Muscle of leg (tissue), 11 donors: ENCODE data around the gene NHLRC1. TPM values are rescaled to one million over a fixed set of nuclear protein-coding genes. Genes with fewer than 3 reads are reported as not detected.
"Not testable (repeated sequence)": the region's sequence is repeated elsewhere in the genome, so short reads cannot be mapped to it uniquely, and the experiment has no call there.

Experiments used
- DNase-seq: peaks from one replicate; pipeline ENCODE4 v3.0.0; 2013
- H3K27ac ChIP-seq: one replicate; pipeline ENCODE4 v1.5.1; 2013; ENCODE audit warnings: mild to moderate bottlenecking, low read length, control low read depth
- H3K27me3 ChIP-seq: one replicate; pipeline ENCODE4 v1.6.1; 2013; ENCODE audit warnings: low read length; ENCODE audit not compliant: control insufficient read depth, insufficient read depth
- H3K36me3 ChIP-seq: one replicate; pipeline ENCODE4 v1.6.1; 2013; ENCODE audit warnings: low read length; ENCODE audit not compliant: control insufficient read depth, insufficient read depth
- H3K4me1 ChIP-seq: one replicate; pipeline ENCODE4 v1.6.1; 2013; ENCODE audit warnings: low read length; ENCODE audit not compliant: control insufficient read depth, insufficient read depth
- H3K4me3 ChIP-seq: one replicate; pipeline ENCODE4 v1.5.1; 2013; ENCODE audit warnings: low read length, control low read depth
- H3K9me3 ChIP-seq: replicated peaks from 2 replicates; pipeline ENCODE4 v1.6.1; 2013; ENCODE audit warnings: low read depth, low read length; ENCODE audit not compliant: control insufficient read depth
- WGBS: methylation state at CpG from one replicate; pipeline ENCODE4 v1.1.5; 2013; ENCODE audit warnings: missing lambda C conversion rate; ENCODE audit not compliant: insufficient coverage; 5-methylcytosine and 5-hydroxymethylcytosine counted together
- polyA plus RNA-seq, 8 donors: library from polyadenylated mRNA; unstranded; fragments of 120-200 nt; gene quantifications; one replicate each; pipeline versions ENCODE4 v1.2.1 to v1.2.3, GENCODE V29; 2013; ENCODE audit warnings: inconsistent platforms in 1 of 8, low replicate concordance in 1 of 8; ENCODE audit not compliant: insufficient read length in 8 of 8, insufficient read depth in 1 of 8
- total RNA-seq: library from RNA; stranded (reverse); fragments of 120-200 nt; gene quantifications from one replicate; pipeline ENCODE4 v1.2.4, GENCODE V29; 2013

NHLRC1 gene
- total and polyA plus RNA-seq, 9 donors = 1.6 to 4.1 (median 2.7) TPM

- Histone ChIP-seq H3K4me3 (peak overlapping the region; percentile 98), H3K36me3 (peaks cover 2% of the 10 kb centered on the region), H3K4me1 (peaks cover 8% of the 10 kb centered on the region), H3K9me3 (no peaks in the 10 kb centered on the region), H3K27me3 (no peaks in the 10 kb centered on the region), H3K27ac (peak overlapping the region; percentile 83)
- 3% methylated on average over 24 of the region's 26 CpGs for WGBS
- peak; percentile 60 for DNase-seq
Observed at GRCh38 chr6:18155864-18156421, 33.5 kb upstream of the NHLRC1 start.

GRCh38 chr6:18155150-18155863, 32.8 kb upstream of the NHLRC1 start, which contains the start of gene KDM1B:
Gene KDM1B (plus strand): TSS chr6:18155422. CDS start chr6:18159896, 4,474 bp downstream.
- Histone ChIP-seq H3K4me1 (peaks cover 8% of the 10 kb centered on the region), H3K27ac (peak within 1 kb of the TSS; percentile 92), H3K4me3 (peak within 1 kb of the TSS; percentile 98), H3K36me3 (peaks cover 2% of the 10 kb centered on the region), H3K27me3 (no peaks in the 10 kb centered on the region), H3K9me3 (no peaks in the 10 kb centered on the region)
- DNase-seq = peak; percentile 99
- WGBS = under 1% methylated on average over 65 of the region's 87 CpGs

- no peak for DNase-seq
- 0% methylated on average over 28 of the region's 34 CpGs for WGBS
- Histone ChIP-seq H3K4me3 (peak within 1 kb of the TSS; percentile 98), H3K27ac (peak within 1 kb of the TSS; percentile 92), H3K4me1 (peaks cover 8% of the 10 kb centered on the region), H3K27me3 (no peaks in the 10 kb centered on the region), H3K9me3 (no peaks in the 10 kb centered on the region), H3K36me3 (no peaks in the 10 kb centered on the region)
Observed at GRCh38 chr6:18154507-18155149, 32.2 kb upstream of the NHLRC1 start, which contains the start of gene TPMT. Gene TPMT (minus strand): TSS chr6:18155077. CDS start chr6:18149127, 5,950 bp downstream.

GRCh38 chr6:18153311-18153703, 30.8 kb upstream of the NHLRC1 start:
- Histone ChIP-seq H3K4me3 (no peak overlapping the region), H3K27ac (no peak overlapping the region), H3K4me1 (peaks cover 8% of the 10 kb centered on the region), H3K36me3 (no peaks in the 10 kb centered on the region), H3K27me3 (no peaks in the 10 kb centered on the region), H3K9me3 (no peaks in the 10 kb centered on the region)
- no peak for DNase-seq

GRCh38 chr6:18151801-18152200, 29.3 kb upstream of the NHLRC1 start:
- Histone ChIP-seq H3K4me1 (peaks cover 8% of the 10 kb centered on the region), H3K4me3 (no peak overlapping the region), H3K36me3 (no peaks in the 10 kb centered on the region), H3K27me3 (no peaks in the 10 kb centered on the region), H3K9me3 (no peaks in the 10 kb centered on the region), H3K27ac (no peak overlapping the region)
- no peak for DNase-seq
- no CpG with 5 or more reads among the region's 3 CpGs for WGBS

- 84% methylated on average over 3 of the region's 3 CpGs for WGBS
- H3K36me3 ChIP-seq, H3K4me1 ChIP-seq, DNase-seq, H3K27ac ChIP-seq, H3K27me3 ChIP-seq, H3K4me3 ChIP-seq, H3K9me3 ChIP-seq: not testable (repeated sequence)
Observed at GRCh38 chr6:18151391-18151790, 28.9 kb upstream of the NHLRC1 start.

- H3K4me3 ChIP-seq = no peak overlapping the region
- H3K36me3 ChIP-seq = no peaks in the 10 kb centered on the region
- 77% methylated on average over 1 of the region's 5 CpGs for WGBS
- no peak overlapping the region for H3K27ac ChIP-seq
- H3K4me1 ChIP-seq = no peaks in the 10 kb centered on the region
- no peaks in the 10 kb centered on the region for H3K27me3 ChIP-seq
- no peak for DNase-seq
- H3K9me3 ChIP-seq = no peaks in the 10 kb centered on the region
Observed at GRCh38 chr6:18148304-18149025, 26.0 kb upstream of the NHLRC1 start.

GRCh38 chr6:18147616-18148015, 25.1 kb upstream of the NHLRC1 start:
- H3K9me3 ChIP-seq = no peaks in the 10 kb centered on the region
- H3K4me3 ChIP-seq = no peak overlapping the region
- no CpG with 5 or more reads among the region's 2 CpGs for WGBS
- H3K27me3 ChIP-seq = no peaks in the 10 kb centered on the region
- no peak overlapping the region for H3K27ac ChIP-seq
- H3K36me3 ChIP-seq = no peaks in the 10 kb centered on the region
- no peak for DNase-seq
- H3K4me1 ChIP-seq = no peaks in the 10 kb centered on the region

GRCh38 chr6:18147160-18147559, 24.7 kb upstream of the NHLRC1 start:
- no peak overlapping the region for H3K27ac ChIP-seq
- no peak for DNase-seq
- no CpG with 5 or more reads among the region's 2 CpGs for WGBS
- H3K4me1 ChIP-seq = no peaks in the 10 kb centered on the region
- no peaks in the 10 kb centered on the region for H3K36me3 ChIP-seq
- H3K9me3 ChIP-seq = no peaks in the 10 kb centered on the region
- no peak overlapping the region for H3K4me3 ChIP-seq
- no peaks in the 10 kb centered on the region for H3K27me3 ChIP-seq

GRCh38 chr6:18142591-18142861, 20.0 kb upstream of the NHLRC1 start:
- Histone ChIP-seq H3K4me1 (no peaks in the 10 kb centered on the region), H3K4me3 (no peak overlapping the region), H3K27ac (no peak overlapping the region), H3K36me3 (peaks cover 10% of the 10 kb centered on the region), H3K27me3 (no peaks in the 10 kb centered on the region), H3K9me3 (no peaks in the 10 kb centered on the region)
- DNase-seq = no peak
- WGBS = 47% methylated on average over 3 of the region's 3 CpGs
